GM19239 (cell line): ENCODE results near the gene TMCC3.
A peak's percentile ranks its signal among the peaks of the same experiment; 100 is the strongest.

Experiments
- DNase-seq: peaks from one replicate; pipeline ENCODE4 v3.0.0; 2011; ENCODE audit warnings: low spot score; ENCODE audit not compliant: insufficient read length
- FAIRE-seq: peaks from 2 replicates; lab custom pipeline; 2011; peaks lifted over from hg19 to GRCh38; lab: Jason Lieb, UNC

The TMCC3 gene

GRCh38 chr12:94674051-94674451, 23.7 kb upstream of the TMCC3 start:
- FAIRE-seq = no peak

GRCh38 chr12:94673496-94673895, 23.1 kb upstream of the TMCC3 start:
- FAIRE-seq = no peak
- DNase-seq = no peak

More at GRCh38 chr12:94674051-94674451, 23.7 kb upstream of the TMCC3 start:
- no peak for DNase-seq

- DNase-seq (no peak), FAIRE-seq (no peak)
These were observed 21.6 kb upstream of the TMCC3 start for GRCh38 chr12:94671917-94672316.

- DNase-seq (no peak), FAIRE-seq (no peak)
These were observed 20.5 kb upstream of the TMCC3 start for GRCh38 chr12:94670898-94671297.

GRCh38 chr12:94670075-94670474, 19.7 kb upstream of the TMCC3 start:
- peak; percentile 80 for FAIRE-seq
- no peak for DNase-seq

- DNase-seq (no peak), FAIRE-seq (no peak)
These were observed 16.7 kb upstream of the TMCC3 start for GRCh38 chr12:94667031-94667540.

- no peak for FAIRE-seq
- DNase-seq = no peak
These were observed 15.8 kb upstream of the TMCC3 start for GRCh38 chr12:94666158-94666557.

- no peak for FAIRE-seq
- DNase-seq = no peak
These were observed 13.3 kb upstream of the TMCC3 start for GRCh38 chr12:94663702-94664101.

- no peak for DNase-seq
- FAIRE-seq = no peak
These were observed 12.7 kb upstream of the TMCC3 start for GRCh38 chr12:94663071-94663470.

- DNase-seq = no peak
- no peak for FAIRE-seq
These were observed 10.1 kb upstream of the TMCC3 start for GRCh38 chr12:94660436-94660835.

- no peak for DNase-seq
- FAIRE-seq = no peak
These were observed 9.1 kb upstream of the TMCC3 start for GRCh38 chr12:94659346-94659930.

GRCh38 chr12:94658931-94659330, 8.6 kb upstream of the TMCC3 start:
- DNase-seq (no peak), FAIRE-seq (peak; percentile 8)

GRCh38 chr12:94656556-94656955, 6.2 kb upstream of the TMCC3 start:
- DNase-seq (no peak), FAIRE-seq (no peak)

GRCh38 chr12:94649349-94650142, 811 bp downstream of the TMCC3 start:
- peak; percentile 82 for FAIRE-seq

GRCh38 chr12:94648578-94648977, 1.8 kb downstream of the TMCC3 start:
- peak; percentile 66 for FAIRE-seq
- DNase-seq = no peak

More at GRCh38 chr12:94649349-94650142, 811 bp downstream of the TMCC3 start:
- peak; percentile 57 for DNase-seq

- DNase-seq (no peak), FAIRE-seq (peak; percentile 91)
These were observed 6.0 kb downstream of the TMCC3 start for GRCh38 chr12:94644141-94644979.

- no peak for DNase-seq
- peak; percentile 76 for FAIRE-seq
These were observed 6.8 kb downstream of the TMCC3 start for GRCh38 chr12:94643606-94644005.

- no peak for FAIRE-seq
- no peak for DNase-seq
These were observed 9.1 kb downstream of the TMCC3 start for GRCh38 chr12:94641283-94641682.

GRCh38 chr12:94640134-94640928, 10.0 kb downstream of the TMCC3 start:
- DNase-seq (peak; percentile 45), FAIRE-seq (peak; percentile 95)

- no peak for FAIRE-seq
- no peak for DNase-seq
These were observed 11.8 kb downstream of the TMCC3 start for GRCh38 chr12:94638521-94638920.
